Suprapubic skin (tissue), 4 donors: ENCODE results near the gene KDM2B.

ENCODE experiments used
- CTCF ChIP-seq, 2 donors: fragments of 200-600 bp in 1 of 2; fragments of 450-650 bp in 1 of 2; sonication (generic) in 1 of 2; IDR thresholded peaks; one replicate each; pipeline ENCODE4 v1.5.1; 2016 to 2019; ENCODE audit warnings: antibody characterized with exemption in 2 of 2, mild to moderate bottlenecking in 1 of 2, moderate library complexity in 1 of 2
- EP300 ChIP-seq: sonication (generic); formaldehyde crosslinking; IDR thresholded peaks from one replicate; pipeline ENCODE4 v1.6.1; 2017; ENCODE audit warnings: antibody characterized with exemption
- POLR2A ChIP-seq, 2 donors: fragments of 450-650 bp; IDR thresholded peaks; one replicate each; pipeline ENCODE4 v1.6.1; 2017; ENCODE audit warnings: antibody characterized with exemption in 2 of 2, mild to moderate bottlenecking in 2 of 2, moderate library complexity in 2 of 2
- POLR2AphosphoS5 ChIP-seq, 3 donors: sonication (generic); formaldehyde crosslinking; IDR thresholded peaks; one replicate each; pipeline ENCODE4 v1.6.1; 2017; ENCODE audit warnings: antibody characterized with exemption in 3 of 3

DNA sequence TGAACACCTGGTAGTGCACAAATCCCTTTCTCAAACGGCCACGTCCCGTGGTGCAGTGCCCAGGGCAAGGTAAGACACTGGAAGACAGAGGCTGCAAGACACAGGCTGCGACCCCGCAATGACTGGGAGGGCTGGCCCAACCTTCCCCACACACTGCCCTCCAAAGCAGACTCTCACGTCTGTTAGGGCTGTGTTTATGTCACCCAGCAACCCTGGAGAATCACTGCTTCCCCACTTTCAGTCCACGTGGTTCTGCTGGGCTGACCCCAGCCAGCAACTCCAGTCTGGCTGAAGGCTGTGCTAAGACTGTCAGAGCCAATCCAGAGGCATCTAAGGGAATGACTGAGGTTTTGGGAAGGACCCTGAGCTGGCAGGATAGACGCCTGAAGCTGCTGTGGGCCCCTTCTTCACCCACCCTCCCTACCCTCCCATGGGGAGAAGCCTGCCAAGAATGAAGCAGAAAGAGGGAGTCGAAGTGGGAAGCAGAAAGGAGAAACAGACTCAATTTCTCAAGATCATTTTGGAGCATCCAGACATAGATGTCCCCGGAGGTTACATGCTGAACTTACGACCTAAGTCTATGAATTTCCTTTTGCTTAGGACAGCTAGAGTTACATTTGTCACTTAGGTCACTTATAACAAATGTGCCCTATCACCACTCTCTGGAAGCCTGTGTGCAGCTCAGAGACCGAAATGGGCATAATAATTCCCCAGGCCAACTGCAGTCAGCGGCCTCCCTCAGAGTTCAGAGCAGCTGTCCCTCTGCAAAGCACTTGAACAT, 11.7 kb downstream of the KDM2B start:
- TF ChIP-seq CTCF (IDR thresholded peaks at IDR 0.05) (no peak), POLR2A (IDR thresholded peaks at IDR 0.05) (no peak), EP300 (no peak), POLR2AphosphoS5 (IDR thresholded peaks at IDR 0.05) (no peak)
